ENCODE measurements around the gene SF3A1.

Gene SF3A1

GRCh38 chr22:30371321-30371720 is 14.6 kb upstream of the SF3A1 start:
- Histone ChIP-seq H3K36me3 (ENCODE audit: control insufficient read depth in 2 of 2, insufficient read depth in 2 of 2, low read length in 2 of 2) (no peaks in the 10 kb centered on the region), H3K4me1 (ENCODE audit: control insufficient read depth in 2 of 2, insufficient read depth in 2 of 2, low read length in 2 of 2) (no peaks in the 10 kb centered on the region), H3K4me3 (ENCODE audit: low read length in 2 of 2) (no peak overlapping the region), H3K27ac (ENCODE audit: low read depth in 2 of 2, low read length in 2 of 2) (no peak overlapping the region), H3K27me3 (ENCODE audit: control insufficient read depth in 2 of 2, insufficient read depth in 2 of 2, low read length in 2 of 2) (no peaks in the 10 kb centered on the region), H3K9me3 (ENCODE audit: control insufficient read depth in 2 of 2, low read length in 2 of 2) (no peaks in the 10 kb centered on the region), H3K9ac (ENCODE audit: low read depth in 1 of 2, low read length in 2 of 2) (no peak overlapping the region)

- H3K9ac ChIP-seq (ENCODE audit: low read depth in 1 of 2, low read length in 2 of 2) = no peak overlapping the region
- H3K4me3 ChIP-seq (ENCODE audit: low read length in 2 of 2) = no peak overlapping the region
- no peak overlapping the region for H3K27ac ChIP-seq (ENCODE audit: low read depth in 2 of 2, low read length in 2 of 2)
- H3K27me3 ChIP-seq (ENCODE audit: control insufficient read depth in 2 of 2, insufficient read depth in 2 of 2, low read length in 2 of 2) = no peaks in the 10 kb centered on the region
- H3K36me3 ChIP-seq (ENCODE audit: control insufficient read depth in 2 of 2, insufficient read depth in 2 of 2, low read length in 2 of 2) = no peaks in the 10 kb centered on the region
- H3K4me1 ChIP-seq (ENCODE audit: control insufficient read depth in 2 of 2, insufficient read depth in 2 of 2, low read length in 2 of 2) = no peaks in the 10 kb centered on the region
- no peaks in the 10 kb centered on the region for H3K9me3 ChIP-seq (ENCODE audit: control insufficient read depth in 2 of 2, low read length in 2 of 2)
Measured at GRCh38 chr22:30370641-30371230, 14.0 kb upstream of the SF3A1 start.

GRCh38 chr22:30368420-30368819 is 11.7 kb upstream of the SF3A1 start:
- no peaks in the 10 kb centered on the region for H3K27me3 ChIP-seq (ENCODE audit: control insufficient read depth in 2 of 2, insufficient read depth in 2 of 2, low read length in 2 of 2)
- no peaks in the 10 kb centered on the region for H3K36me3 ChIP-seq (ENCODE audit: control insufficient read depth in 2 of 2, insufficient read depth in 2 of 2, low read length in 2 of 2)
- no peak overlapping the region for H3K4me3 ChIP-seq (ENCODE audit: low read length in 2 of 2)
- no peaks in the 10 kb centered on the region for H3K4me1 ChIP-seq (ENCODE audit: control insufficient read depth in 2 of 2, insufficient read depth in 2 of 2, low read length in 2 of 2)
- no peaks in the 10 kb centered on the region for H3K9me3 ChIP-seq (ENCODE audit: control insufficient read depth in 2 of 2, low read length in 2 of 2)
- no peak overlapping the region for H3K9ac ChIP-seq (ENCODE audit: low read depth in 1 of 2, low read length in 2 of 2)
- H3K27ac ChIP-seq (ENCODE audit: low read depth in 2 of 2, low read length in 2 of 2) = no peak overlapping the region

- no peak overlapping the region for H3K4me3 ChIP-seq (ENCODE audit: low read length in 2 of 2)
- no peak overlapping the region for H3K9ac ChIP-seq (ENCODE audit: low read depth in 1 of 2, low read length in 2 of 2)
- no peaks in the 10 kb centered on the region for H3K9me3 ChIP-seq (ENCODE audit: control insufficient read depth in 2 of 2, low read length in 2 of 2)
- H3K4me1 ChIP-seq (ENCODE audit: control insufficient read depth in 2 of 2, insufficient read depth in 2 of 2, low read length in 2 of 2) = no peaks in the 10 kb centered on the region
- no peak overlapping the region for H3K27ac ChIP-seq (ENCODE audit: low read depth in 2 of 2, low read length in 2 of 2)
- no peaks in the 10 kb centered on the region for H3K36me3 ChIP-seq (ENCODE audit: control insufficient read depth in 2 of 2, insufficient read depth in 2 of 2, low read length in 2 of 2)
- no peaks in the 10 kb centered on the region for H3K27me3 ChIP-seq (ENCODE audit: control insufficient read depth in 2 of 2, insufficient read depth in 2 of 2, low read length in 2 of 2)
Measured at GRCh38 chr22:30365891-30366290, 9.2 kb upstream of the SF3A1 start.

- Histone ChIP-seq H3K9ac (ENCODE audit: low read depth in 1 of 2, low read length in 2 of 2) (no peak overlapping the region), H3K36me3 (ENCODE audit: control insufficient read depth in 2 of 2, insufficient read depth in 2 of 2, low read length in 2 of 2) (no peaks in the 10 kb centered on the region), H3K27ac (ENCODE audit: low read depth in 2 of 2, low read length in 2 of 2) (no peak overlapping the region), H3K9me3 (ENCODE audit: control insufficient read depth in 2 of 2, low read length in 2 of 2) (no peaks in the 10 kb centered on the region), H3K27me3 (ENCODE audit: control insufficient read depth in 2 of 2, insufficient read depth in 2 of 2, low read length in 2 of 2) (no peaks in the 10 kb centered on the region), H3K4me1 (ENCODE audit: control insufficient read depth in 2 of 2, insufficient read depth in 2 of 2, low read length in 2 of 2) (no peaks in the 10 kb centered on the region), H3K4me3 (ENCODE audit: low read length in 2 of 2) (no peak overlapping the region)
Measured at GRCh38 chr22:30362651-30363281, 6.1 kb upstream of the SF3A1 start.

GRCh38 chr22:30361916-30362650 is 5.4 kb upstream of the SF3A1 start:
- no peaks in the 10 kb centered on the region for H3K9me3 ChIP-seq (ENCODE audit: control insufficient read depth in 2 of 2, low read length in 2 of 2)
- peaks cover 3% of the 10 kb centered on the region in 2 donors for H3K4me1 ChIP-seq (ENCODE audit: control insufficient read depth in 2 of 2, insufficient read depth in 2 of 2, low read length in 2 of 2)
- no peak overlapping the region for H3K4me3 ChIP-seq (ENCODE audit: low read length in 2 of 2)
- no peaks in the 10 kb centered on the region for H3K27me3 ChIP-seq (ENCODE audit: control insufficient read depth in 2 of 2, insufficient read depth in 2 of 2, low read length in 2 of 2)
- H3K36me3 ChIP-seq (ENCODE audit: control insufficient read depth in 2 of 2, insufficient read depth in 2 of 2, low read length in 2 of 2) = no peaks in the 10 kb centered on the region
- no peak overlapping the region for H3K9ac ChIP-seq (ENCODE audit: low read depth in 1 of 2, low read length in 2 of 2)
- no peak overlapping the region for H3K27ac ChIP-seq (ENCODE audit: low read depth in 2 of 2, low read length in 2 of 2)

- Histone ChIP-seq H3K36me3 (ENCODE audit: control insufficient read depth in 2 of 2, insufficient read depth in 2 of 2, low read length in 2 of 2) (peaks cover 0 to 6% of the 10 kb centered on the region in 2 donors), H3K4me1 (ENCODE audit: control insufficient read depth in 2 of 2, insufficient read depth in 2 of 2, low read length in 2 of 2) (peaks cover 13 to 16% of the 10 kb centered on the region in 2 donors), H3K9me3 (ENCODE audit: control insufficient read depth in 2 of 2, low read length in 2 of 2) (no peaks in the 10 kb centered on the region), H3K27ac (ENCODE audit: low read depth in 2 of 2, low read length in 2 of 2) (no peak overlapping the region), H3K4me3 (ENCODE audit: low read length in 2 of 2) (no peak overlapping the region), H3K9ac (ENCODE audit: low read depth in 1 of 2, low read length in 2 of 2) (no peak overlapping the region), H3K27me3 (ENCODE audit: control insufficient read depth in 2 of 2, insufficient read depth in 2 of 2, low read length in 2 of 2) (no peaks in the 10 kb centered on the region)
Measured at GRCh38 chr22:30358541-30358940, 1.8 kb upstream of the SF3A1 start.

GRCh38 chr22:30357650-30358215 is 1.0 kb upstream of the SF3A1 start:
- no peaks in the 10 kb centered on the region for H3K9me3 ChIP-seq (ENCODE audit: control insufficient read depth in 2 of 2, low read length in 2 of 2)
- peaks cover 13 to 16% of the 10 kb centered on the region in 2 donors for H3K4me1 ChIP-seq (ENCODE audit: control insufficient read depth in 2 of 2, insufficient read depth in 2 of 2, low read length in 2 of 2)
- H3K9ac ChIP-seq (ENCODE audit: low read depth in 1 of 2, low read length in 2 of 2) = no peak overlapping the region
- H3K4me3 ChIP-seq (ENCODE audit: low read length in 2 of 2) = no peak overlapping the region
- H3K36me3 ChIP-seq (ENCODE audit: control insufficient read depth in 2 of 2, insufficient read depth in 2 of 2, low read length in 2 of 2) = peaks cover 4 to 10% of the 10 kb centered on the region in 2 donors
- no peaks in the 10 kb centered on the region for H3K27me3 ChIP-seq (ENCODE audit: control insufficient read depth in 2 of 2, insufficient read depth in 2 of 2, low read length in 2 of 2)
- H3K27ac ChIP-seq (ENCODE audit: low read depth in 2 of 2, low read length in 2 of 2) = no peak overlapping the region

GRCh38 chr22:30357236-30357570 is 509 bp upstream of the SF3A1 start:
- Histone ChIP-seq H3K4me1 (ENCODE audit: control insufficient read depth in 2 of 2, insufficient read depth in 2 of 2, low read length in 2 of 2) (peaks cover 13 to 16% of the 10 kb centered on the region in 2 donors), H3K9me3 (ENCODE audit: control insufficient read depth in 2 of 2, low read length in 2 of 2) (no peaks in the 10 kb centered on the region), H3K9ac (ENCODE audit: low read depth in 1 of 2, low read length in 2 of 2) (peak overlapping the region; percentile 60 to 97), H3K36me3 (ENCODE audit: control insufficient read depth in 2 of 2, insufficient read depth in 2 of 2, low read length in 2 of 2) (peaks cover 9 to 15% of the 10 kb centered on the region in 2 donors), H3K27ac (ENCODE audit: low read depth in 2 of 2, low read length in 2 of 2) (no peak overlapping the region), H3K27me3 (ENCODE audit: control insufficient read depth in 2 of 2, insufficient read depth in 2 of 2, low read length in 2 of 2) (no peaks in the 10 kb centered on the region), H3K4me3 (ENCODE audit: low read length in 2 of 2) (peak overlapping the region; percentile 87 to 95)

- Histone ChIP-seq H3K27ac (ENCODE audit: low read depth in 2 of 2, low read length in 2 of 2) (no peak overlapping the region), H3K27me3 (ENCODE audit: control insufficient read depth in 2 of 2, insufficient read depth in 2 of 2, low read length in 2 of 2) (no peaks in the 10 kb centered on the region), H3K9me3 (ENCODE audit: control insufficient read depth in 2 of 2, low read length in 2 of 2) (no peaks in the 10 kb centered on the region), H3K36me3 (ENCODE audit: control insufficient read depth in 2 of 2, insufficient read depth in 2 of 2, low read length in 2 of 2) (peaks cover 23 to 39% of the 10 kb centered on the region in 2 donors), H3K4me1 (ENCODE audit: control insufficient read depth in 2 of 2, insufficient read depth in 2 of 2, low read length in 2 of 2) (peaks cover 13 to 16% of the 10 kb centered on the region in 2 donors), H3K4me3 (ENCODE audit: low read length in 2 of 2) (no peak overlapping the region), H3K9ac (ENCODE audit: low read depth in 1 of 2, low read length in 2 of 2) (no peak overlapping the region)
Measured at GRCh38 chr22:30354644-30355043, 2.0 kb downstream of the SF3A1 start.

Measured in mucosa of rectum (tissue), 2 donors.